K562 (cell line): ENCODE results near the gene COL21A1.

Experiments
- ERF ChIP-seq: fragments of 450-650 bp; formaldehyde crosslinking; IDR thresholded peaks from 2 replicates; pipeline ENCODE4 v1.4.0; 2020; ENCODE audit warnings: mild to moderate bottlenecking, mixed read lengths
- KAT7 ChIP-seq: sonication (generic); formaldehyde crosslinking; IDR thresholded peaks from 2 replicates; pipeline ENCODE4 v1.8.0; 2022; ENCODE audit warnings: missing genetic modification reagents, mild to moderate bottlenecking, borderline replicate concordance
- SMAD1 ChIP-seq: fragments of 150-350 bp; IDR thresholded peaks from 2 replicates; pipeline ENCODE4 v1.6.1; 2014; ENCODE audit warnings: low read length, low read depth; ENCODE audit not compliant: partially characterized antibody
- SPI1 ChIP-seq: IDR thresholded peaks from 2 replicates; pipeline ENCODE4 v1.6.1; 2011; ENCODE audit warnings: low read depth, low read length, control low read depth, borderline replicate concordance
- U2AF2 ChIP-seq: fragments of 200-400 bp; formaldehyde crosslinking; optimal IDR thresholded peaks from 2 replicates; pipeline ENCODE3; 2017; ENCODE audit warnings: low read depth, mild to moderate bottlenecking, low read length
- TF ChIP-seq, protein P1 (sequence below): sonication (generic); formaldehyde crosslinking; IDR thresholded peaks from 2 replicates; pipeline ENCODE4 v1.4.0; 2020; ENCODE audit warnings: mild to moderate bottlenecking, missing genetic modification reagents
- TF ChIP-seq, protein P2 (sequence below), 2 experiments: fragments of 450-650 bp in 1 of 2; sonication (generic) in 1 of 2; formaldehyde crosslinking; conservative IDR thresholded peaks; 2 replicates each; pipeline versions ENCODE4 v1.4.0 to v1.8.1; 2020 to 2022; ENCODE audit warnings: mild to moderate bottlenecking in 1 of 2, missing genetic modification reagents in 1 of 2
- TF ChIP-seq, protein P3 (sequence below): sonication (generic); formaldehyde crosslinking; IDR thresholded peaks from 2 replicates; pipeline ENCODE4 v1.5.0; 2020; ENCODE audit warnings: missing genetic modification reagents
- TF ChIP-seq, protein P4 (sequence below): fragments of 450-650 bp; IDR thresholded peaks from 2 replicates; pipeline ENCODE4 v1.6.1; 2016

DNA sequence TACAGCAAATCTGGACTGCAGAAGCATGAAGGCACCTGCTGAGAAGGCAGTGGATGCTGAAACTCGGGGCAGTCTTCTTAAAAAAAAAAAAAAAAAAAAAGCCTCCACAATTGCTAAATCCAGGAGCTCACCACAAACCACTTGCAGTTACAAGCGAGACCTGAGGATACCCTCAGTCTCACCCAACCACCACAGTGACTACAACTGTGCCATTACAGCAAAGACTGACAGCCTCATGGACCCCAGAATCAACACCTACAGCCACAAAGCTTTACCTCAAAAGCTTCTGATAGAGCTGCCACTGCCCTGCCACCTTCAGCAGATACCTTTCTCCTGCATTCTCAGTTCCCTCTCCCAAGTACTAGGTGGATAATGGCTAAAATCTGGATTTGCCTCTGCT lies 9.0 kb downstream of the COL21A1 start:
- TF ChIP-seq KAT7 (CRISPR knock-in tag) (no peak), SPI1 (no peak), SMAD1 (no peak), U2AF2 (no peak), ERF (CRISPR knock-in tag) (no peak)
- TF ChIP-seq, protein P1, sequence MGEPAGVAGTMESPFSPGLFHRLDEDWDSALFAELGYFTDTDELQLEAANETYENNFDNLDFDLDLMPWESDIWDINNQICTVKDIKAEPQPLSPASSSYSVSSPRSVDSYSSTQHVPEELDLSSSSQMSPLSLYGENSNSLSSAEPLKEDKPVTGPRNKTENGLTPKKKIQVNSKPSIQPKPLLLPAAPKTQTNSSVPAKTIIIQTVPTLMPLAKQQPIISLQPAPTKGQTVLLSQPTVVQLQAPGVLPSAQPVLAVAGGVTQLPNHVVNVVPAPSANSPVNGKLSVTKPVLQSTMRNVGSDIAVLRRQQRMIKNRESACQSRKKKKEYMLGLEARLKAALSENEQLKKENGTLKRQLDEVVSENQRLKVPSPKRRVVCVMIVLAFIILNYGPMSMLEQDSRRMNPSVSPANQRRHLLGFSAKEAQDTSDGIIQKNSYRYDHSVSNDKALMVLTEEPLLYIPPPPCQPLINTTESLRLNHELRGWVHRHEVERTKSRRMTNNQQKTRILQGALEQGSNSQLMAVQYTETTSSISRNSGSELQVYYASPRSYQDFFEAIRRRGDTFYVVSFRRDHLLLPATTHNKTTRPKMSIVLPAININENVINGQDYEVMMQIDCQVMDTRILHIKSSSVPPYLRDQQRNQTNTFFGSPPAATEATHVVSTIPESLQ (CRISPR knock-in tag): no peak
- TF ChIP-seq, protein P2, sequence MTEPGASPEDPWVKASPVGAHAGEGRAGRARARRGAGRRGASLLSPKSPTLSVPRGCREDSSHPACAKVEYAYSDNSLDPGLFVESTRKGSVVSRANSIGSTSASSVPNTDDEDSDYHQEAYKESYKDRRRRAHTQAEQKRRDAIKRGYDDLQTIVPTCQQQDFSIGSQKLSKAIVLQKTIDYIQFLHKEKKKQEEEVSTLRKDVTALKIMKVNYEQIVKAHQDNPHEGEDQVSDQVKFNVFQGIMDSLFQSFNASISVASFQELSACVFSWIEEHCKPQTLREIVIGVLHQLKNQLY (CRISPR knock-in tag; conservative IDR thresholded peaks at IDR 0.05): no peak
- TF ChIP-seq, protein P3, sequence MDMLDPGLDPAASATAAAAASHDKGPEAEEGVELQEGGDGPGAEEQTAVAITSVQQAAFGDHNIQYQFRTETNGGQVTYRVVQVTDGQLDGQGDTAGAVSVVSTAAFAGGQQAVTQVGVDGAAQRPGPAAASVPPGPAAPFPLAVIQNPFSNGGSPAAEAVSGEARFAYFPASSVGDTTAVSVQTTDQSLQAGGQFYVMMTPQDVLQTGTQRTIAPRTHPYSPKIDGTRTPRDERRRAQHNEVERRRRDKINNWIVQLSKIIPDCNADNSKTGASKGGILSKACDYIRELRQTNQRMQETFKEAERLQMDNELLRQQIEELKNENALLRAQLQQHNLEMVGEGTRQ (CRISPR knock-in tag): no peak
- TF ChIP-seq, protein P4, sequence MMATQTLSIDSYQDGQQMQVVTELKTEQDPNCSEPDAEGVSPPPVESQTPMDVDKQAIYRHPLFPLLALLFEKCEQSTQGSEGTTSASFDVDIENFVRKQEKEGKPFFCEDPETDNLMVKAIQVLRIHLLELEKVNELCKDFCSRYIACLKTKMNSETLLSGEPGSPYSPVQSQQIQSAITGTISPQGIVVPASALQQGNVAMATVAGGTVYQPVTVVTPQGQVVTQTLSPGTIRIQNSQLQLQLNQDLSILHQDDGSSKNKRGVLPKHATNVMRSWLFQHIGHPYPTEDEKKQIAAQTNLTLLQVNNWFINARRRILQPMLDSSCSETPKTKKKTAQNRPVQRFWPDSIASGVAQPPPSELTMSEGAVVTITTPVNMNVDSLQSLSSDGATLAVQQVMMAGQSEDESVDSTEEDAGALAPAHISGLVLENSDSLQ: no peak
